OCI-LY1 (cell line): ENCODE measurements around the gene PCNT.

Source experiments
- H2AFZ ChIP-seq: fragments of 200-600 bp; sonication (generic), shearing (Covaris generic); 2 replicates; pipeline ENCODE4 v1.6.0; 2014; ENCODE audit warnings: antibody characterized with exemption, mild to moderate bottlenecking, low read length
- H3F3A ChIP-seq: fragments of 200-600 bp; sonication (generic), shearing (Covaris generic); 2 replicates; pipeline ENCODE4 v1.6.0; 2014; ENCODE audit warnings: mild to moderate bottlenecking, antibody characterized with exemption, low read length, moderate library complexity; ENCODE audit not compliant: insufficient read depth
- H3K27ac ChIP-seq: fragments of 200-600 bp; sonication (generic); 2 replicates; pipeline ENCODE4 v1.5.1; 2014; ENCODE audit warnings: low read length, mixed run types, mild to moderate bottlenecking, low read depth; ENCODE audit not compliant: poor library complexity, severe bottlenecking
- H3K27me3 ChIP-seq: fragments of 200-600 bp; sonication (generic); 2 replicates; pipeline ENCODE4 v1.6.0; 2014; ENCODE audit warnings: antibody characterized with exemption, mild to moderate bottlenecking, low read length, moderate library complexity; ENCODE audit not compliant: insufficient read depth
- H3K36me3 ChIP-seq: fragments of 200-600 bp; sonication (generic); 2 replicates; pipeline ENCODE4 v1.6.1; 2014; ENCODE audit warnings: mild to moderate bottlenecking, antibody characterized with exemption, low read length, moderate library complexity, mixed read lengths; ENCODE audit not compliant: insufficient read depth
- H3K4me1 ChIP-seq: fragments of 200-600 bp; sonication (generic); 2 replicates; pipeline ENCODE4 v1.5.1; 2014; ENCODE audit warnings: mild to moderate bottlenecking, low read length, moderate library complexity; ENCODE audit not compliant: insufficient read depth, severe bottlenecking
- H3K4me2 ChIP-seq: fragments of 200-600 bp; sonication (generic), shearing (Covaris generic); 2 replicates; pipeline ENCODE4 v1.6.1; 2014; ENCODE audit warnings: low read length
- H3K4me3 ChIP-seq: fragments of 200-600 bp; sonication (generic); 2 replicates; pipeline ENCODE4 v1.5.1; 2014; ENCODE audit warnings: low read length, low read depth, mild to moderate bottlenecking, mixed read lengths; ENCODE audit not compliant: poor library complexity, severe bottlenecking
- H3K79me2 ChIP-seq: fragments of 200-600 bp; shearing (Covaris generic); 2 replicates; pipeline ENCODE4 v1.6.1; 2016; ENCODE audit warnings: mixed run types, low read length, mixed read lengths; ENCODE audit not compliant: insufficient read depth
- H3K9ac ChIP-seq: fragments of 200-600 bp; sonication (generic), shearing (Covaris generic); 2 replicates; pipeline ENCODE4 v1.6.1; 2014; ENCODE audit warnings: mild to moderate bottlenecking, low read length, mixed read lengths
- H3K9me2 ChIP-seq: fragments of 200-600 bp; sonication (generic), shearing (Covaris generic); 2 replicates; pipeline ENCODE4 v1.6.1; 2014; ENCODE audit warnings: low read depth, mild to moderate bottlenecking, low read length, mixed read lengths
- H3K9me3 ChIP-seq: fragments of 200-600 bp; shearing (Covaris generic); 2 replicates; pipeline ENCODE4 v1.6.1; 2014; ENCODE audit warnings: low read length, mixed read lengths
- H4K20me1 ChIP-seq: fragments of 200-600 bp; sonication (generic), shearing (Covaris generic); 2 replicates; pipeline ENCODE4 v1.6.0; 2016; ENCODE audit warnings: mild to moderate bottlenecking, low read length; ENCODE audit not compliant: insufficient read depth
- CTCF ChIP-seq: fragments of 200-600 bp; sonication (generic), shearing (Covaris generic); IDR thresholded peaks from 2 replicates; pipeline ENCODE4 v1.5.1; 2017; ENCODE audit warnings: mild to moderate bottlenecking, antibody characterized with exemption, low read length, moderate library complexity, mixed read lengths
- EZH2 ChIP-seq: fragments of 200-600 bp; sonication (generic), shearing (Covaris generic); IDR thresholded peaks from 2 replicates; pipeline ENCODE4 v1.8.0; 2017; ENCODE audit warnings: borderline replicate concordance, mixed run types, mild to moderate bottlenecking, antibody characterized with exemption, low read length, moderate library complexity, mixed read lengths

Gene PCNT

GRCh38 chr21:46346296-46347202 is 22.6 kb downstream of the PCNT start:
- Histone ChIP-seq H3K79me2 (no peaks in the 10 kb centered on the region), H3F3A (no peaks in the 10 kb centered on the region), H3K9me2 (no peaks in the 10 kb centered on the region), H3K9ac (no peak overlapping the region), H2AFZ (no peak overlapping the region), H3K9me3 (no peaks in the 10 kb centered on the region), H3K4me3 (no peak overlapping the region), H3K36me3 (peaks cover 75% of the 10 kb centered on the region), H3K27me3 (no peaks in the 10 kb centered on the region), H3K27ac (no peak overlapping the region), H3K4me2 (no peak overlapping the region), H4K20me1 (no peaks in the 10 kb centered on the region), H3K4me1 (no peaks in the 10 kb centered on the region)
- TF ChIP-seq CTCF = no peak

GRCh38 chr21:46347203-46347550 is 23.2 kb downstream of the PCNT start:
- Histone ChIP-seq H3K4me2 (no peak overlapping the region), H3K9ac (no peak overlapping the region), H3K27ac (no peak overlapping the region), H3K27me3 (no peaks in the 10 kb centered on the region), H3K36me3 (peaks cover 75% of the 10 kb centered on the region), H3K9me3 (no peaks in the 10 kb centered on the region), H2AFZ (no peak overlapping the region), H3K4me3 (no peak overlapping the region), H3K4me1 (no peaks in the 10 kb centered on the region), H3F3A (no peaks in the 10 kb centered on the region), H3K79me2 (no peaks in the 10 kb centered on the region), H4K20me1 (no peaks in the 10 kb centered on the region), H3K9me2 (no peaks in the 10 kb centered on the region)
- no peak for TF ChIP-seq EZH2
- no peak for TF ChIP-seq CTCF

GRCh38 chr21:46347791-46348381 is 23.9 kb downstream of the PCNT start:
- H3K9me3 ChIP-seq = no peaks in the 10 kb centered on the region
- H3K27ac ChIP-seq = no peak overlapping the region
- H3F3A ChIP-seq = no peaks in the 10 kb centered on the region
- H2AFZ ChIP-seq = no peak overlapping the region
- H3K4me1 ChIP-seq = no peaks in the 10 kb centered on the region
- H3K27me3 ChIP-seq = no peaks in the 10 kb centered on the region
- no peaks in the 10 kb centered on the region for H4K20me1 ChIP-seq
- no peaks in the 10 kb centered on the region for H3K9me2 ChIP-seq
- no peak overlapping the region for H3K4me3 ChIP-seq
- TF ChIP-seq CTCF = peak; percentile 64
- TF ChIP-seq EZH2 = no peak
- H3K4me2 ChIP-seq = no peak overlapping the region
- no peak overlapping the region for H3K9ac ChIP-seq
- no peaks in the 10 kb centered on the region for H3K79me2 ChIP-seq
- H3K36me3 ChIP-seq = peaks cover 77% of the 10 kb centered on the region
